Colonic mucosa (tissue), 4 donors: ENCODE results near the gene HOXA13. TPM values are rescaled to one million over a fixed set of nuclear protein-coding genes. Genes with fewer than 3 reads are reported as not detected.

ENCODE experiments used
- DNase-seq: peaks from one replicate; pipeline ENCODE4 v3.0.0-alpha.2; 2020
- H3K27ac ChIP-seq: fragments of 200-600 bp; one replicate; pipeline ENCODE4 v1.8.0; 2021
- H3K27me3 ChIP-seq: fragments of 200-600 bp; one replicate; pipeline ENCODE4 v1.8.0; 2021
- H3K36me3 ChIP-seq: fragments of 200-600 bp; one replicate; pipeline ENCODE4 v1.8.0; 2021
- H3K4me1 ChIP-seq: fragments of 200-600 bp; one replicate; pipeline ENCODE4 v1.8.0; 2021; ENCODE audit warnings: mild to moderate bottlenecking
- H3K4me3 ChIP-seq: fragments of 200-600 bp; one replicate; pipeline ENCODE4 v1.8.0; 2021
- H3K9ac ChIP-seq, 2 donors: one replicate each; pipeline ENCODE4 v1.7.0; 2013; ENCODE audit warnings: control low read depth in 2 of 2, low read depth in 2 of 2, low read length in 2 of 2
- H3K9me3 ChIP-seq: fragments of 200-600 bp; one replicate; pipeline ENCODE4 v1.8.0; 2021
- CTCF ChIP-seq: fragments of 200-600 bp; IDR thresholded peaks from one replicate; pipeline ENCODE4 v1.8.0; 2022; ENCODE audit warnings: antibody characterized with exemption, mild to moderate bottlenecking
- intact Hi-C: fragments of 100-400 bp; cut with DNase I; formaldehyde crosslinking; loops from one replicate; pipeline ENCODE4 v1.14.1; 2022
- total RNA-seq, 2 donors: library from RNA; stranded (reverse); fragmentation: NEBNext Ultra II Directional in 1 of 2; extraction: Animal tissue kit (Norgen Biotek cat#: 25700) in 1 of 2; gene quantifications; one replicate each; pipeline ENCODE4 v1.2.1, GENCODE V29; 2021
- donor health status: healthy.
- donor health status: DM: no; HTN: no; CAD: no.
- donor health status: DM: no; HTN: no; CAD: no.

Gene HOXA13
- total RNA-seq, 2 donors from 2014 or later = 22.7 to 33.8 TPM

- Histone ChIP-seq H3K27ac (no peak overlapping the region), H3K4me1 (peaks cover 13% of the 10 kb centered on the region), H3K9me3 (no peaks in the 10 kb centered on the region), H3K36me3 (no peaks in the 10 kb centered on the region), H3K27me3 (peaks cover 8% of the 10 kb centered on the region), H3K4me3 (no peak overlapping the region), H3K9ac (peak overlapping the region in 1 of 2 donors; percentile 41)
- no peak for TF ChIP-seq CTCF
- DNase-seq = no peak
- intact Hi-C loops = no loop called here
Measured at GRCh38 chr7:27212497-27213432, 12.9 kb upstream of the HOXA13 start.

DNA sequence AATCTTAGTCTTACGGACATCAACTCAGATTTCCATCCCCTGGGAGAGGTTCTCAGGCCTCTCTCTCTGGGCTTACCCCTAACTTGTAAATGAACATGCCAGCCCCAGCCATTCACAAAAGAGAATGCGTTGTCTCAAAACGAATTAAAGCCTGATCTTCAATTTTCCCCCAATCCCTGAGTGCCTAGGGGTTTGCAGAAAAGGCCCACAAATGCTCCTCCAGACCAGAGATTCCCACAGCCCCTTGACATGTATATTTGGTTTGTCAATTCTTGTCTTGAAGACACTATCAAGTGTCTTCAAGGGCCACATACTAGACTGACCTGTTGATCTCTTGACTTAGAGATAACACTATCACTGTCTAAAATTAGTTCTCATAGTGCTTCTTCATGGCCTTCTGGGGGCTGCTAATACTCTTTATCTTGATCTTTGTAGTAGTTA lies 11.9 kb upstream of the HOXA13 start:
- peaks cover 13% of the 10 kb centered on the region for H3K4me1 ChIP-seq
- no peak overlapping the region for H3K4me3 ChIP-seq
- H3K27ac ChIP-seq = no peak overlapping the region
- peaks cover 8% of the 10 kb centered on the region for H3K27me3 ChIP-seq
- no peaks in the 10 kb centered on the region for H3K36me3 ChIP-seq
- no peak overlapping the region for H3K9ac ChIP-seq
- DNase-seq = no peak
- no peak for TF ChIP-seq CTCF
- no peaks in the 10 kb centered on the region for H3K9me3 ChIP-seq
- intact Hi-C loops = no loop called here

DNA sequence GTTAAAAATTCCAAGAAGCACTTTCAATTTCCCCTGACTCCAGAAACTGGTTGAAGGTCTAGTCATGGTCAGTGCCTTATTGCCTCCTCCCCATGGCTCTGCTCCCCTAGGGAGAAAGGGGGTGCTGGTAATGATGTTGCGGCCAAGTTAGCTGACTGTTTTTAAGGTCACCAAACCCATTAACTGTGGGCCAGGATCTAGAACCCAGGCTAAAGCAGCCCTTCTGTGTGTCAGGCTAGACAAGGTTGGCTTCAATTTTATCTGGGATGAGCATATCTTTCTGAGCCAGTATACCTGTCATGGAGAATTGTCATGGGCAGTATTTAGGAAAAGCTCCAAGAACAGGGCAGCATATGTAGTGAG lies 11.2 kb upstream of the HOXA13 start:
- H3K9me3 ChIP-seq = no peaks in the 10 kb centered on the region
- H3K27me3 ChIP-seq = peaks cover 8% of the 10 kb centered on the region
- H3K9ac ChIP-seq = peak overlapping the region; percentile 47 to 76
- peaks cover 13% of the 10 kb centered on the region for H3K4me1 ChIP-seq
- H3K36me3 ChIP-seq = no peaks in the 10 kb centered on the region
- intact Hi-C loops = no loop called here
- H3K27ac ChIP-seq = peak overlapping the region; percentile 60
- no peak for TF ChIP-seq CTCF
- no peak overlapping the region for H3K4me3 ChIP-seq
- no peak for DNase-seq

GRCh38 chr7:27210441-27211083 lies 10.7 kb upstream of the HOXA13 start:
- H3K9me3 ChIP-seq = no peaks in the 10 kb centered on the region
- H3K27ac ChIP-seq = peak overlapping the region; percentile 60
- peaks cover 8% of the 10 kb centered on the region for H3K27me3 ChIP-seq
- peak overlapping the region; percentile 4 for H3K4me3 ChIP-seq
- intact Hi-C loops = no loop called here
- DNase-seq = peak; percentile 90
- H3K4me1 ChIP-seq = peaks cover 13% of the 10 kb centered on the region
- TF ChIP-seq CTCF = peak; percentile 79
- H3K9ac ChIP-seq = peak overlapping the region in 1 of 2 donors; percentile 76
- no peaks in the 10 kb centered on the region for H3K36me3 ChIP-seq

GRCh38 chr7:27209933-27210440 lies 10.1 kb upstream of the HOXA13 start:
- no peak overlapping the region for H3K4me3 ChIP-seq
- intact Hi-C loops = no loop called here
- no peak for TF ChIP-seq CTCF
- no peak for DNase-seq
- peak overlapping the region; percentile 60 for H3K27ac ChIP-seq
- peaks cover 13% of the 10 kb centered on the region for H3K4me1 ChIP-seq
- no peaks in the 10 kb centered on the region for H3K36me3 ChIP-seq
- no peaks in the 10 kb centered on the region for H3K9me3 ChIP-seq
- H3K27me3 ChIP-seq = peaks cover 8% of the 10 kb centered on the region
- H3K9ac ChIP-seq = peak overlapping the region in 1 of 2 donors; percentile 76
